GM12801 (cell line): Measurements from ENCODE around the gene TOB2.

Experiments used
- CTCF ChIP-seq: IDR thresholded peaks from one replicate; pipeline ENCODE4 v1.5.1; 2011; ENCODE audit warnings: control low read depth; ENCODE audit not compliant: insufficient read length; ENCODE audit errors: extremely low read depth

The TOB2 gene, protein sequence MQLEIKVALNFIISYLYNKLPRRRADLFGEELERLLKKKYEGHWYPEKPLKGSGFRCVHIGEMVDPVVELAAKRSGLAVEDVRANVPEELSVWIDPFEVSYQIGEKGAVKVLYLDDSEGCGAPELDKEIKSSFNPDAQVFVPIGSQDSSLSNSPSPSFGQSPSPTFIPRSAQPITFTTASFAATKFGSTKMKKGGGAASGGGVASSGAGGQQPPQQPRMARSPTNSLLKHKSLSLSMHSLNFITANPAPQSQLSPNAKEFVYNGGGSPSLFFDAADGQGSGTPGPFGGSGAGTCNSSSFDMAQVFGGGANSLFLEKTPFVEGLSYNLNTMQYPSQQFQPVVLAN

GRCh38 chr22:41446639-41447434, at the start of gene TOB2:
TSS of gene TOB2 (minus strand) at chr22:41446801. CDS start at chr22:41437345, 9,456 bp downstream.
- TF ChIP-seq CTCF: no peak

- no peak for TF ChIP-seq CTCF
Measured at GRCh38 chr22:41491374-41492100, 44.9 kb upstream of the TOB2 start.

DNA sequence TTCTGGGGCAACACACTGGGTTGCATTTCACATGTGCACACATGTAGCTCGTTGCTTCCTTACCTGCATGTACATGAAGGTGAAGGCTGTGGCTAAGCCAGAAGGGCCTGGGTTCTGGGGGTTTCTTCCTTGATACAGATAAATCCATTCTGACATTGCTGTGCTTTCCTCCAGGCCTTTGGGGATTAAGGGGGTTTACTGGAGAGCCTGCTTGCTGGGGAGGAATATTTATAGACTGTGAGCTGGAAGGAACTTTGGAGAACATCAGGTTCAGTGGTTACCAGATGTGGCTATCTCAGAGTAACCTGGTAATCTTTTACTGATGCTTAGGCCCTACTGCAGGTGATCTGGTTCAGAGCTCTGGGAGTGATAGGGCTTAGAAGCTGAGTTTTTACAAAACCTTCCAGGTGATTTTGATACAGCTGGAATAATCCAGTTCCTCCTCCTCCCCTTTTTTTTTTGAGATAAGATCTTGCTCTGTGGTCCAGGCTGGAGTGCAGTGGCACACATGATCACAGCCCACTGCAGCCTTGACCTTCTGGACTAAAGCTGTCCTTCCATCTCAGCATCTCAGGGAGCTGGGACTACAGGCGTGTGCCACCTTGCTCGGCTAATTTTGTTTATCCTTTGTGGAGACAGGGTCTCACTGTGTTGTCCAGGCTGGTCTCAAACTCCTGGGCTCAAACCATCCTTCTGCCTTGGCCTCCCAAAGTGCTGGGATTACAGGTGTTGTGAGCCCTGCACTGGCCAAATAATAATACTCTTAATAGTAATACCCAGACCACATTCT, 42.2 kb upstream of the TOB2 start:
- TF ChIP-seq CTCF: no peak

DNA sequence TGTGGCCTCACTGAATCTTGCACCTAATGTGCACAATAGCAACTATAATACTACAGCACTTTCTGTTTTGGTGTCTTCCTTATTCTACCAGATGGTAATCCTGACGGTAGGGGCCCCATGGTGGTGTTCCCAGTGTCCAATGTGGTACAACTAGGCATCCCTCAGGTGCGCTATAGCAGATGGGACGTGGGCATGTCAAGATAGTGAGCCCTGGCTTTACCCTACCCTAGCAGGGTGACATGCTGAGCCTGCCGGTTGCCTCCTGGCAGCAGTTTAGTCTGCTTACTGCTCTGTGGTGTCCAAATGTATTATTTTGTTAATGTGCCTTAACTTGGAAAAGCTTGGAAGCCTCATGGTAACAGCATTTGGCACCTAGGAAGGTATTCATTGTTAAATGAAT, 41.5 kb upstream of the TOB2 start:
- TF ChIP-seq CTCF: no peak

- no peak for TF ChIP-seq CTCF
Measured at GRCh38 chr22:41487037-41487935, 40.7 kb upstream of the TOB2 start.

DNA sequence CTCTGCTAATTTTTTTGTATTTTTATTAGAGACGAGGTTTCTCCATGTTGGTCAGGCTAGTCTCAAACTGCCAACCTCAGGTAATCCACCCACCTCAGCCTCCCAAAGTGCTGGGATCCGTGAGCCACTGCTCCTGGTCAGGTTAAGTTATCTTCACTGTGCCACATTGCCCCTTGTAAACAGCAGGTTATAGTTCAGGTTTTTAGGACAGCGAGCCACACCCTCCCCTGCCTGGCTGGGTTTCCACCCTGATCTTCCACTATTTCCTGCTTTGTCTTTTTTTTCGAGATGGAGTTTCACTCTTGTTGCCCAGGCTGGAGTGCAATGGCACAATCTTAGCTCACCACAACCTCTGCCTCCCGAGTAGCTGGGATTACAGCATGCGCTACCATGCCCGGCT, 38.4 kb upstream of the TOB2 start:
- TF ChIP-seq CTCF: no peak
